Right hindlimb (tissue), 1 donor: ENCODE results near the gene SDHB.

Source experiments
- DNase-seq: peaks from one replicate; pipeline ENCODE4 v3.0.0-alpha.2; 2018

SDHB gene

GRCh38 chr1:17011092-17011438 is 42.8 kb downstream of the SDHB start:
- DNase-seq: no peak

- DNase-seq: no peak
Measured at GRCh38 chr1:17009706-17010105, 44.1 kb downstream of the SDHB start.

GRCh38 chr1:17008208-17008855 is 45.5 kb downstream of the SDHB start:
- no peak for DNase-seq

GRCh38 chr1:17007121-17007520 is 46.7 kb downstream of the SDHB start:
- no peak for DNase-seq

GRCh38 chr1:17005365-17005740 is 48.5 kb downstream of the SDHB start:
- DNase-seq: no peak

GRCh38 chr1:17004466-17005364 is 49.1 kb downstream of the SDHB start:
- no peak for DNase-seq

GRCh38 chr1:17002524-17002902 is 51.3 kb downstream of the SDHB start:
- DNase-seq: no peak

- no peak for DNase-seq
Measured at GRCh38 chr1:17001760-17002523, 51.9 kb downstream of the SDHB start.

GRCh38 chr1:16999863-17000262 is 54.0 kb downstream of the SDHB start:
- no peak for DNase-seq

- no peak for DNase-seq
Measured at GRCh38 chr1:16998589-16998988, 55.2 kb downstream of the SDHB start.

GRCh38 chr1:16996845-16997244 is 57.0 kb downstream of the SDHB start:
- no peak for DNase-seq

GRCh38 chr1:16993521-16994038 is 60.3 kb downstream of the SDHB start:
- DNase-seq: no peak

GRCh38 chr1:16992675-16993074 is 61.2 kb downstream of the SDHB start:
- DNase-seq: no peak

GRCh38 chr1:16992102-16992501 is 61.7 kb downstream of the SDHB start:
- no peak for DNase-seq

GRCh38 chr1:16991571-16991970 is 62.3 kb downstream of the SDHB start:
- DNase-seq: no peak

GRCh38 chr1:16989676-16990391 is 64.0 kb downstream of the SDHB start:
- no peak for DNase-seq

GRCh38 chr1:16988210-16988609 is 65.6 kb downstream of the SDHB start:
- no peak for DNase-seq

- no peak for DNase-seq
Measured at GRCh38 chr1:16986962-16987361, 66.9 kb downstream of the SDHB start.

- DNase-seq: no peak
Measured at GRCh38 chr1:16986560-16986959, 67.3 kb downstream of the SDHB start.

GRCh38 chr1:16986113-16986512 is 67.7 kb downstream of the SDHB start:
- DNase-seq: no peak

GRCh38 chr1:16984717-16985116 is 69.1 kb downstream of the SDHB start:
- DNase-seq: peak; percentile 87

GRCh38 chr1:16983649-16984048 is 70.2 kb downstream of the SDHB start:
- no peak for DNase-seq

GRCh38 chr1:16982902-16983301 is 70.9 kb downstream of the SDHB start:
- DNase-seq: no peak
